HT1080 (cell line): ENCODE data around the gene RIPOR3. TPM values are rescaled to one million over a fixed set of nuclear protein-coding genes. Genes with fewer than 3 reads are reported as not detected.

ENCODE experiments used
- DNase-seq: peaks from one replicate; pipeline ENCODE4 v3.0.0-alpha.2; 2015; ENCODE audit warnings: low read depth
- polyA plus RNA-seq, 2 experiments: library from polyadenylated mRNA; depleted of rRNA; stranded (reverse); fragments of >200 nt; gene quantifications; 2 replicates each; pipeline ENCODE4 v1.2.3, GENCODE V29; 2015
- total RNA-seq: library from RNA; depleted of rRNA; stranded (reverse); fragments of >200 nt; shearing (Covaris generic); gene quantifications from 2 replicates; pipeline ENCODE4 v1.2.3, GENCODE V29; 2014; rRNA removed

Gene RIPOR3, protein sequence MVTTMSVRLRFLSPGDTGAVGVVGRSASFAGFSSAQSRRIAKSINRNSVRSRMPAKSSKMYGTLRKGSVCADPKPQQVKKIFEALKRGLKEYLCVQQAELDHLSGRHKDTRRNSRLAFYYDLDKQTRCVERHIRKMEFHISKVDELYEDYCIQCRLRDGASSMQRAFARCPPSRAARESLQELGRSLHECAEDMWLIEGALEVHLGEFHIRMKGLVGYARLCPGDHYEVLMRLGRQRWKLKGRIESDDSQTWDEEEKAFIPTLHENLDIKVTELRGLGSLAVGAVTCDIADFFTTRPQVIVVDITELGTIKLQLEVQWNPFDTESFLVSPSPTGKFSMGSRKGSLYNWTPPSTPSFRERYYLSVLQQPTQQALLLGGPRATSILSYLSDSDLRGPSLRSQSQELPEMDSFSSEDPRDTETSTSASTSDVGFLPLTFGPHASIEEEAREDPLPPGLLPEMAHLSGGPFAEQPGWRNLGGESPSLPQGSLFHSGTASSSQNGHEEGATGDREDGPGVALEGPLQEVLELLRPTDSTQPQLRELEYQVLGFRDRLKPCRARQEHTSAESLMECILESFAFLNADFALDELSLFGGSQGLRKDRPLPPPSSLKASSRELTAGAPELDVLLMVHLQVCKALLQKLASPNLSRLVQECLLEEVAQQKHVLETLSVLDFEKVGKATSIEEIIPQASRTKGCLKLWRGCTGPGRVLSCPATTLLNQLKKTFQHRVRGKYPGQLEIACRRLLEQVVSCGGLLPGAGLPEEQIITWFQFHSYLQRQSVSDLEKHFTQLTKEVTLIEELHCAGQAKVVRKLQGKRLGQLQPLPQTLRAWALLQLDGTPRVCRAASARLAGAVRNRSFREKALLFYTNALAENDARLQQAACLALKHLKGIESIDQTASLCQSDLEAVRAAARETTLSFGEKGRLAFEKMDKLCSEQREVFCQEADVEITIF
- not detected in 2 replicates for total RNA-seq
- polyA plus RNA-seq (2015; cell fraction: cytosol; rRNA removed), result not detected in 2 replicates
- polyA plus RNA-seq (2015; cell fraction: nucleus; rRNA removed), result 0.05 TPM in 1 of 2 replicates, not detected in the other

DNA sequence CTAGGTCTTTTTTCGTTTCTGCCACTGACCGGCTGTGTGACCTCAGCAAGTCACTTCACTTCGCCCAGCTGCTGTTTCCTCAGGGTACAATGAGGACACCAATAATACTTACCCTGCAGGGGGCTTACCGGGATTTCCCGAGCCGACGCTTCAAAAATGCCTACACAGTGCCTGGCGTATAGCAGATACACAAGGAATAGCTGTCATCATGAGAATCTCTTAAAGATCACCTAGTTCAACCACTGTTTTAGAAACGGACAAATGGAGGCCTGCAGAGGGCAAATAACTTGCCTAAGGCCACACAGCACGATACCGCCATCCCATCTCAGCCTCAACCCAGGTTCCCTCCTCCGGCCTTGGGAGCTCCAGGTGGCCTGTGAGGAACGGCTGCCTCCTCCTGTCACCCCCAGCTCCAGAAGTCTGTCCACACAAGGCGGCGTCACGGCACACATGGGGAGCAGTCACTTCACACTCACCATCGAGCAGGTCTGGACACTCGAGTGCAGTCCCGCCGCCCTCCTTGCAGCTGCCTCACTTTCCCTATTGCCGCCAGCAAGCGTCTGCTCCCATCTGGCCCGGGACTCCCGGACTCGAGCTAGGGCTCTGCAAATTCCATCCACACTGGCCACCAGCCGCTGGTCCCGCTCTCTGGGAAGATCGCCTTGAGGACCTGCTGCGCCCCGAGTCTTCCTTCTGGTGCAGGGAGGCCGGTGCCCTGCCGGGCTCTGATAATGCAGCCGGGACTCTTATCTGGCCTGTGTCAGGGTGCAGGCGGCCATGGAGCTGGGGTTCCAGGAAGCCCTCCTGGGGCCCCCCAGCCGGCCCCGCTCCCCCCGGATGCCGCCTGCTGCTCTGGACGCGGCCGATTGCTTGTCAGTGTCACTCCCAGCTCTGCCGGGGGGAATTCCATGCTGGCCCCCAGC is at the start of gene RIPOR3:
RIPOR3 (minus strand) TSS at position 893 of the 923 bp plus-strand sequence; CDS start at position 479, 414 bp downstream.
- no peak for DNase-seq

DNA sequence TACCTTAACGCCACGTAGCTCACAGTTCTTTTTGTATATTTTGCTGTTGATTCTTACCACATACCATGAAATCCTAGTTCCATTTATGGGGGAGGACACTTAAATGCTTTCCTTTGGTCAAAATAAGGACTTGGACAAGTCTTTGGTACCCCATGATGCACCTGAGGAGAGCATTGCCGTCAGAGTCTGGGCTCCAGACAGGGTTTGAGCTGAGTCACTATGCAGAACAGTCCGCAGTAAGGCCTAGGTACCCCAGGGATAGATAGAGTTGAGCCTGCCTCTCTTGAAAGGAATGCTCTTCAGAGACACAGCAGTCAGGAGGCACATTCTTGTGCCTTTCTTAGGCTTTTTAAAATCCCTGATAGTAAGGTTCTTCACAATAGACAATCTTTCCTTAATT is 46.0 kb upstream of the RIPOR3 start:
- no peak for DNase-seq

DNA sequence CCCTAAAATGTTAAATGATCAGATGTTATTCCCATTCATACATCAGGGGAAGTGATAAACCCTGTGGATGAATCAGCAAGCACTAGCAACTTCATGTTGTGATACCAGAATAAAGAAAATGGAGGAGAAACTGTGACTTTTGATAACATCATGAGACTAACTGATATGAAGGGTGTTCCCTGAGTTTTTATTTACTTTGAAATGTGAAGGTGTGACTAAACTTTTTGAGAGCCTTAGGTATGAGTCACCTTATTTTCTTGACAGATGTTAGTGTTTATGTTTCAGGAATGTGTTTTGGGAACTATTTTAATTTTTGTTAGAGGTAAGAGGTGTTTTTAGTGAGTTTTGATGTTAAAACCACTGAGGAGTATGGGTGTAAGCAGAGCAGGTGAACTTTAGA is 44.5 kb upstream of the RIPOR3 start:
- no peak for DNase-seq

DNA sequence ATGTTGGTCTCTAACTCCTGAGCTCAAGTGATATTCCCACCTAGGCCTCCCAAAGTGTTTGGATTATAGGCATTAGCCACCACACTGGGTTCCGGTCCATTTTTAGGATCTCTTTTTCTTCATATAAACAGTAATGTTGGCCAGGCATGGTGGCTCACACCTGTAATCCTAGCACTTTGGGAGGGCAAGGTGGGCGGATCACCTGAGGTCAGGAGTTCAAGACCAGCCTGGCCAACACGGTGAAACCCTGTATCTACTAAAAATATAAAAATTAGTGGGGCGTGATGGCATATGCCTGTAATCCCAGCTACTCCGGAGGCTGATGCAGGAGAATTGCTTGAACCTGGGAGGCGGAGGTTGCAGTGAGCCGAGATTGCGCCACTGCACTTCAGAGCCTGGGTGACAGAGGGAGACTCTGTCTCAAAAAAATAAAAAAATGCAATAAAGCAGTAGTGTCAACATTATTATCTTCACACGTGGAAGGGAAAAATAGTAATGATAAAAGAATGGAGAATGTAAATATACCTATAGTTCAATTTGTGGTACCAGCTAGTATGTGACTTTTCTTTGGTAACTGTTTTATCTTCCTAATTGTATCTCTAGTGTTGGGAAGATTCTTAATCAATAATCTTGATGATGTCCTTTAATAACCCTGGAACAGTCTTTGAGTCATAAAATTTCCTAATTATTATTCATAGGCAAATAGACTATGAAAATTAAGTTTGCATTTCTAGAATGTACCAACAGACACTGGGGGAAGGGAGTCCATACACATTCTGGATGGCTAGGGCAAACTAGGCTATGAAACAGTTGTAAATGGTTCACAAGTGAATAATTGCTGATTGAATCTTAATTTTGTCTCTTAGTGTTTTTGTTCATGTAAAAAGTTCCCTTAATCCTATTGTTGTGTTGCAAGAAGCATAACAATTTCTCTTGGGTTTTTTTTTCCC is 43.7 kb upstream of the RIPOR3 start:
- no peak for DNase-seq

DNA sequence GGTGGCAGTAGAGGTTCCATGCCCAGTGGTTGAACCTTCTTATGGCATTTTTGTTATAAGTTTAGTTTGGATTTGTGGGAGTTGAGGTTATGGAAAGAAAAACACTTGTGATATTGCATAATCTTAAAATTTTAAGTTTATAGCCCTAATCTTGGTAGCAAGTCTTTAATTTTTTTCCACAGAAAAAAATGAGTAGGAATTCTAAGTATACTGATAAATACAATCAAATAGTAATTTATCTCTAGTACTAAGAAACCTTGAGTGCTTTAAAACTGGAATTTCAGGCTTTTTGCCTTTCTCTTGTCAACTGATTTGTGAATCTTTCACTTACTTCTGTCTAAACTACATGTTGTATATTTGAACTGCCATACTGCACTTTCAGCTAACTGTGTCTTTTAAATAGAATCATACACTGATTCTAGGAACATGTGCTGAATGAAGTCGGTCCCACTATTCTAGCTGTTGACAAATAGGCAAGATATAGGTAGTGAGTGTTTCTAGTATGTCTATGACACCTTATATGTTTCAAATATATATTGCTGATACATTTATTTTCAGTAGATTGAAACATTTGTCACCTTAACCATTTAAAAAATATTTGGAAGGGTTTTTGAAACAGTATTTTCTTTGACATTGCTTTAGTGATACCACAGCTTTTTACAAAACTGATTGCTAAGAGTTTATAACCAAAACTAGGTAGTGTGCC is 42.5 kb upstream of the RIPOR3 start:
- DNase-seq, result no peak

DNA sequence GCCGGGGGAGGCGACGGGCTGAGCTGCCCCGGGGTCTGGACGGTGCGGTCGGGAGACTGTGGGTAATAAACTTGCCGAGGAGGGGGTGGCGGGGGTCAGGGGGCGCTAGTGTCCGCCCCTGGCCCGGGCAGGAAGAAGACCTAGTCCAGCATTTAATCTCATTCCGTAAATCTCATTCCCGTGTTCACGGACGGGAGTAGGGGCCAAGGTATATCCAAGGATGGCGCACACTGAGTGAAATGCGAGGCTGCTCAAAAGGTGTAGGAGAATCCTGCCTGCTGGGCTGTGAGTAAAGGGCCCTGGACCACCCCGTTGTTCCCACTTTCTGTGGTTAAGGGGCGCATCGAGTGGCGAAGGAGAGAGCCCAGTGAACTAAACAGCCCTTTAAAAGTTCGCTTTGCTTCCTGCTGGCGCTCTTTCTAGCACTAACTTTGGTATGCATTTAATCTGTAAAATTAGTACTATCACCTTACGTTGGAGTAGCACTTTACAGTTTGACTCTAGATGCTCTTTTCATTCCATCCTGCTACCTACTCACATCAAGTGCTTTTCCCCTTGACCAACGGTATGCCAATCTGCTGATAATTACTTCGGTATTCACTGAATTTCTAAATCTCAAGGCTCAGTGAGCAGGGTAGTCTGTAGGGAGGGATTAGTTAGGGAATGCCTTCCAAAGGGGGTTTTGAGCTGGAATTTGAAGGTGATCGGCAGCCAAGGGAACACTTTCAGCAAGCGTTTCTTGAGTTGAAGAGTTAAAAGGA is 40.8 kb upstream of the RIPOR3 start:
- no peak for DNase-seq

DNA sequence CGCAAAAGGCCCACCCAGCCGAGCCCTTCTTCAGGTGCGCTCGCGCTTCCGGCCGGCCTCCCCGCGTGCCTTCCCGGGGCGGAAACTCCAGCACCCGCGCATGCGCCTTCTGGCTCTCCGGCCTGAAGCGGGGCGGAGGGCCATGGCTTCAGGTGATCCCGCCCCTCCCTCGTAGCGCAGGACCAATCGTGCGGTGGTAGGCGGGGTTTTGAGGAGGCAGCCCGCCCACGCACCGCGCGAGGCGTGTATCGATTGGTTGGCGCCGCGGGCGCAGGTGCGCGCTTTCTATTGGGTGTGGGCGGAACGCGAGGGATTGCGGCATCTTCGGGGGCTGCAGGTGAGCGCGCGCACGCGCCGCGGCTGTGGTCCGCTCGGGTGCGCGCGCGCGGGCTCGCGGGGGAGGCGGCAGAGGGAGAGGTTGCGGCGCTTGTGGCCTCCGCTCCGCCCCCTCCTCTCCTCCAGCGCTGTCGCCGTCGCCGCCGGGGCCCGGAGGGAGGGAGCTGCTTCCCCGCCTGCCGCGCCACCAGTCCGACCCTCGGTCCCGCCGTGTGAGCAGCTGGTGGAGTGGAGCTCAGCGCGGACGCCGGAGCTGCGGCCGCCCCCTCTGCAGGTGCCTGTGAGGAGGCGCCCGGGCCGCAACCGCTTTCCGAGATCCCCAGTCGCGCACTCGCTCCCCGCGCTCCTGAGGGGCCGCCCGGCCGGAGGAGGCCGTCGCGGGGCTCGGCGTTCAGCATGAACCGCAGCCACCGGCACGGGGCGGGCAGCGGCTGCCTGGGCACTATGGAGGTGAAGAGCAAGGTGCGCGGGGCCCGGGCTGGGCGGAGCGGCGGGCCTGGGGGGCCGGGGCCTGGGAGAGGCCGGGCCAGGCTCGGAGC is 40.0 kb upstream of the RIPOR3 start, which contains the start of gene PARD6B:
PARD6B (plus strand) TSS at position 526 of the 875 bp plus-strand sequence; CDS start at position 733, 207 bp downstream.
- DNase-seq, result peak; percentile 97

DNA sequence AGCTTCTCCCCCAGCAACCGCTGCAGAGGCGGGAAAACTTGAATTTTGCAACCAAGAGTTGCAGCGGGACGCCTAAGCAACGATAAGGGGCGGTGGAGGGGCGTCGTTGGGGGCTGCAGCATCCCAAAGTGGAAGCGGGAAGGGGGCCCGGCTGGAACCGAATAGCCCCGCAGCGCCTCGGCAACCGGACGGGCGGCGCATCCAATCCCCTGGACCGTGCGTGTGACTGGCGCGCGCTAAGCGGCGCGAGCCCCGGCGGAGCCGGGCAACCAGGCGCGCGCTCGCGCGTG is 39.4 kb upstream of the RIPOR3 start:
- no peak for DNase-seq

DNA sequence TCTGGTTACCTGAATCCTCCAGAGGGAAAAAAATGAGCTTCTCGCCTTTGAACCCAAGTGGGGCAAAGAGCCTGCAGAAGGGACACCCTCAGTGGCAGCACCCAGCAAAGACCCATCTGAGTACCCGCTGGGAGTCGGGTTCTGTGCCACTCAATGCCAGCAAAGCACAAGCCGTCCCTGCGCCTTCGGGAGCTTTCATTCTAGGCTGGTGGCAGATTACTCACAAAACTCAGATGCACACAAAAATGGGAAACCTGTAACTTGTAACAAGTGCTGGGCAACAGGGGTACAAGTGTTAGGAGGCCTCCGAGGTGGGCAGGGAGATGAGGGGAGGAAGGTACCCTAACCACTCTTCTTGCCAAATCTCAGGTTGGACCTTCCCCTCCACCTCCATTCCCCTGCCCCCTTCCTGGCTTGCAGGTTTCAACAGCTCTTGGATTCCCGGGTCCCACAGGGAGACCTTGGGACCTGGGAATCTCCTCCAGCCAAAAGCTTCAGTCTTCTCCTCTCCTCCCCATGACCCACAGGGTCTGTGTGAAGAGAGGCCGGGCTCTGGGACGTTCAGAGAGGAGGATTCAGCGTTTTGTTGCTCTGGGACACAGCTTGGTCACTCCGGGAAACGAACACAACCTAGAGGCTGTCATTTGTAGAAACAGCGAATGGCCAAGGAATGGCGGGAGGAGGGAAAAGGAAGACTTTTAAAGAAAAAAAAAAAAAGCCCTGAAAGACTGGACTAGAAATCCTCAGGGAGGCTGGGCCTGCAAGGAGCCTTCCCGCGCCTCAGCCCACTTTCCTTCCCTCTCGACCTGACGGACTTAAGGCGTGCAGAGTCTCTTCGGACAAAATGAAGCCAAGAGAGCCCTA is 38.8 kb upstream of the RIPOR3 start:
- no peak for DNase-seq

DNA sequence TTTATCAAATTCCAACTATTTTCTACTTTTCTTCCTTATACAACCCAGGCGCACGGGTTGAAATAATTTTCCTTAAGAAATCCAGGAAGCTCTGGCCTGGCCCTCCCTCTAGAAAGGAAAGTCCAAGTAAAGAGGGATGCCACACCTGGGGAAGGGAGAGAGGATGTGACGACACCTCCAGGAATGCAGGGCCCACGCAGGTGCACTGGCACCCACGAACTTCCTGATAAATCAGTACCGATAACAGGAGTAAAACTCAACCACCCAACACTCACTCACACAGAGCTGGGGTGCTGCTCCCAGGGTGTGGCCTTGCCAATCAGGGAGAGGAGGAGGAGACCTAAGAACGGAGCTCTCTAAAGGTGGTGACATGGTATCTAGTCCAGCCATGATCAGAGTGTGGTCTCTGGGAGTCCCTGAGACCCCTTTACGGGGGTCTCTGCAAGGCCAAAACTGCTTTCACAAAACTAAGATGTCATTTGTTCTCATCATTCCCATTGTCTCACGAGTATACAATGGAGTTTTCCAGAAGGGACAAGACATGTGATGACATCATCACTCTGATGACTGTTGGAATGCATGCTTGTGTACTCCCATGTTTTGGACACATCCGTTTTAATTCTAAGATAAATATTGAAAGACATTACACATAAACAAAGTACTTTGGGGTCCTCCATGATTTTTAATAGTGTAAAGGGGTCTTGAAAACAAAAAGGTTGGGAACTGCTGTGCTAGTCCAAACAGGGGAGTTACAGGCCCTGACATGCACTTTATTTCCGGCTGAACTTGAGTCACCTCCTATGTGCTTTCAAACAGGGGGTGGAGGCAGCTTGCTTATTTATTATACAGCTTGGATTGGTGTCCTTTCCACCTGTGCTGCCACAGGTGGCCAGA is 37.9 kb upstream of the RIPOR3 start:
- no peak for DNase-seq

DNA sequence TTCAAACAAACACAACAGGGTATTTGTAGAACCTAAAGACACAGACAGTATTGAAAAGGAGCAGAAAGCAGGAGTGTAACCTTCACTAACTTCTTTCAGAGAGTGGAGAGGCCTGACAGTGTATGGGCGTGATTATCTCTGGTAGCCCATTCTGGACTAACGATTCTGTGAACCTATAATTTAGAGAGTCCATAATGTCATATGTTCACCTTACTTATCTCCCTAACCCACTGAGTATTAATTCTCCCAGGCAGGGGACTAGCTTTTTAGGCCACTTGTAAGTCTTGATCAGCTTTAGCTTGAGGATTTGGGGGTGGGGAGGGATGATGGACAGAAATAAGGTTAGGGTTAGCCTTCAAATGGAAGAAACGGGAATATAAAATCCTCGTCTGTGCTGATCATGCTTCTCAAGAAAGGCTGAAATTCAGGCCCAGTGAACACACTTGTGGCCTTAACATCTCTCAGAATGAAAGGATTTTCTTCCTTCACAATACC is 37.2 kb upstream of the RIPOR3 start:
- DNase-seq, result no peak

DNA sequence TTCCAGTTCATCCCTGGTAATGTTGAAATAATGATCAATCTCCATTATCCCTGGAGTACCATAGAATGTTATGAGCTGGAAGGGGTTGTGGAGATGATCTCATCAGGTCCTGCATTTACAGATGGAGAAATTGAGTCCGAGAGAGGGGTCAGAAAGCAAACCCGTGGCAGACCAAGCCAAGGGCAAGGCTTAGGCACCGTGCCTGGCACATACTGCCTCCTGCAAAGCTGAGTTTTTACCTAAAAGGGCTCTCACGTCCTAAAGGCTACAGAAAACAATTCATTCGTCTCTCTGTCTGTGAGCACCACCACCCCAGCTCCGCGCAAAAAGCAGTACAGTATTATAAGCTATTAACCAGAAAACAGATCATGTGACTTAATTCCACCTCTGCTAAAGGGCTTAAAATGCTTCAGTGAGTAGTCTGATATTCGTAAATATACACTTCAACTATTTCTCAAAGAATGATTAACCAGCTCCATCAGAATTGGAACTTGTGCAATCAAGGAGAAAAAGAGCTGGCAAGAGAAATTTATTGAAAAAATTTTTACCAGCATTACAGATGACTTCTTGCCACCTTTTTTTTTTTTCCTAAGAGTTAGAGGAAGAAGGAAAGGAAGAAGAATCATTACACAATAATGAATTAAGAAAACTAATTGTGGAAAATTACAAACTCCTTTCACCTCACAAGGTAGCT is 36.6 kb upstream of the RIPOR3 start:
- no peak for DNase-seq

DNA sequence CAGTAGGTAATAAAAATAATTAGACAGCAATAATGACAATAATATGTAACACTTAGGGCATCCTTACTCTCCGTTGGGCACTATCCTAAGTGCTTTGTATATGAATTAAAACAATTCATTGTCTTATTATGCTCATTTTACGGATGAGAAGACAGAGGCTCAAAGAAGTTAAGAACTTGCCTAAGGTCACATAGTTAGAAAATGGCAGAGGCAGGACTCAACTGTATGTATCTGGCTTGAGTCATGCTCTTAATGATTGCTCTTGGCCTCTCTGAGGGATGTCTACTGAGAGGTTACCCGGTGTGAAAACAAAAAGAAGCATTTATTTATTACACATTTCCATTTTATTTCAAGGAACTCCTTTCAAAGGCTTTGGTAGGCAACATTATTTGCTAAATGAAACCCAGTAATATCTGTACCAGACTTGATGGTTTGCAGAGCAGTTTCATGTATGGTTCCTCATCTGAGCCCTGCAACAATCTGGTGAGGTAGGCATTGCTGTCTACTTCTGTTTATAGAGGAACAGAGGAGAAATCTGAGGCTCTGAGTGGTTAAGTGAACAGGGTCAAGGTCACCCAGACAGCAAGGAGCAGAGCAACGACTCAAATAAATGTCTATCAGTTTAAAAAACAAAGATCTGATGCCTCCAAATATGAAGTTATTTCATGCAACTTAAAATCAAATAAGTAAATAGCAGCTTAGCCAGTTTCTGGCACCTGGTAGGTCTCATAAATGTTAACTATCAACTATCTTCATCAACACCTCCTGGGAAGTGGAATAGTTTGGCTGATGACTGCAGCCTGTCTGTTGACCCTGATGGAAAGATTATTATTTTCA is 35.8 kb upstream of the RIPOR3 start:
- DNase-seq, result no peak

DNA sequence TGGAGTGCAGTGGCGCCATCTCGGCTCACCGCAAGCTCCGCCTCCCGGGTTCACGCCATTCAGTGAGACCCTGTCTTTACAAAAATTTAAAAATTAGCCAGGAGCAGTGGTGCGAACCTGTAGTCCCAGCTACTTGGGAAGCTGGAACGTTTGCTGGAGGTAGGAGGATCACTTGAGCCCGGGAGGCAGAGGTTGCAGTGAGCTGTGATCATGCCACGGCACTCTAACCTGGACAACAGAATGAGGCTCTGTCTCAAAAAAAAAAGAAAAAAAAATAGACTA is 34.3 kb upstream of the RIPOR3 start:
- no peak for DNase-seq
